HG03565 (cell line): Measurements from ENCODE around the gene ROBO1.

Experiments
- ATAC-seq: cut with Tn5 transposase; IDR thresholded peaks from one replicate; pipeline ENCODE4 v1.9.1; 2021; ENCODE audit warnings: mild to moderate bottlenecking, moderate library complexity; ENCODE audit not compliant: unreplicated experiment

ROBO1 gene

DNA sequence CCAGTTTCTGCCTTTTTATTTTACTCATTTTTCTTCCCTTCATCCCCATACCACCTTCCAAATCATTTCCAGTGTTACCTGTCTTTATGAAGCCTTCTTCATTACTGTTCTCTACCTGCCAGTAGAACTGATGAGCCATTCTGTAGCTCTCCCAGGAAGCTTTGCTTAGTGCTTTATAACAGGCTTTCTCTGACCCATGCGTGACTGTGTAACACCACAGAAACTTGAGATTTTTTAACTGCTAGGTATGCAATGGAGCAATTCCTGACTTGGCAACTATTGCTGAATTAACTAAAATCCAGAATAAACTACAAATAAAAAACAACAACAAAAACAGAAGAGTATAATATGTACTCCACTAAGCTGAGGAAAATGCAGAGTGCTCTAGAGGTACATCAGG lies 289.2 kb downstream of the ROBO1 start:
- no peak for ATAC-seq

DNA sequence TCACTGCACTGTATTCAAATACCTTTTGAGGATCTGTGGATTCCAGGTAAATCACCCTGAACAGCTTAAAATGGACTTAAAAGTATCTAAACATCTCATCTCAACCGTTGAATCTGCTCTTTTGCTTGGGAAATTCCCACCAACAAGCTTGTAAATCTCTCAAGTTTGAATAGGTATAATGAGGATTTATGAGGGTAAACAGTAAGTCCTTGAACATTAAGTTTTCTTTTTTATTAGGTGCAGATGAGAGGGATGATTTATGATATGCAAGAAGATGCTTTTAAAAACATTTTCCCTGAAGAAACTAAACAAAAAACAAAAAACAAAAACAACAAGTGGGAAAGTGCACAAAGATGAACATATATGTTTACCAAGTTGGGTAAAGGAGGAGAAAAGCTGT lies 290.6 kb downstream of the ROBO1 start:
- no peak for ATAC-seq

DNA sequence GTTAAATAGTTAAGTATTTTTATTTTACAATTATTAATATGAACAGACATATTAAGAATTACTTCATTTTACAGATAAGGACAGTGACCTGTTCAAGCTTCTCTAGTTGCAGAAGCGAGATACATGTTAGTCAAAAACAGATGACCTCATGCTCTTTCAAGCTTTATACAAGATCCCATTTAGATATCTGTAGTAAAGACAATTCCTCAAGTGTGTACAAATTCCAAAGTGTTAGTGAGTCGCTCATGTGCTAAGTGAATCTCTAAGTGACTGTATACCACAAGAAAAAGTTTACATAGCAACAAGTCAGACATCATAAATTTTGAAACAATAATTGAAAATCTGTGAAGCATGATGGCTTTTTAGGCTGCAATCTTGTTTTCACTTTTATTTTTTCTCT lies 293.8 kb downstream of the ROBO1 start:
- ATAC-seq, result no peak

DNA sequence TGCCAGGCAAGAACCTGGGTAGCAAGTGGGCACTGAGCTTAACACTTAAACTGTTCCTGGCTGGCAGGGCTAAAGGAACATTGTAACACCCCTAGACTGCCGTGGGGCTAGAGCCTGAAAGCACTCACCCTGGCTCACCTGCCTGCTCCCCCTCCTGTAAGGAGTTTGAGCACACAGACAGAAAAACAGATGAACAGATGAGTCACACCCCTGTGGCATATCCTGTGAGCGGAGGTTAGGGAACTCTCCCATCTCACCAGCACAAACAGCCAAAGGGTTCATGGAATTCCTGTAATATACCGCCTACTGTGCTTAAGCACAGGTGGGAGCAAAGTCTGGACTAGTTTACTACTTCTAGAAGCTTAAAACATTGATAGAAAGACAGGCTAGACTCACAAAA lies 300.1 kb downstream of the ROBO1 start:
- ATAC-seq, result no peak

- ATAC-seq, result peak; percentile 32
Measured at GRCh38 chr3:79461129-79461792, 306.5 kb downstream of the ROBO1 start.

GRCh38 chr3:79453600-79453999 lies 314.2 kb downstream of the ROBO1 start:
- no peak for ATAC-seq

GRCh38 chr3:79436387-79436786 lies 331.4 kb downstream of the ROBO1 start:
- ATAC-seq, result no peak

DNA sequence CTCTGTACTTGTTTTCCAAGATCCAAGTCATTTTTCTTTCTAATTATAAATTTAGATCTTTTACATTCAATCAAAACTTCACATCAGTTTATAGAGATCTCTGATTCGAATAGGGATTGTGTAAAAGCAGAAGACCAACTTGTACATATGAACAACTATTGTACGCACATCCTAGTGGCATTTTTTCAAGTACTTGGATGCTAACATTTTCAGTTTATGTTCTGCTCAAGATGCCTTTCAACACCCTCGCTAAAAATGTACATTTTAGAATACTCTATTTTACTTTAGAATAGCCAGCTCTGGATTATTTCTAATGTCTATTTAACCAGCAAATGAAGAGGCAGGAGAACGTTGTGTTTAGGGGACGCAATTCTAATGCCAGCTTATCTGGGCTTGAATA lies 340.7 kb downstream of the ROBO1 start:
- no peak for ATAC-seq

- ATAC-seq, result no peak
Measured at GRCh38 chr3:79424811-79425210, 343.0 kb downstream of the ROBO1 start.

GRCh38 chr3:79423417-79423816 lies 344.4 kb downstream of the ROBO1 start:
- no peak for ATAC-seq

GRCh38 chr3:79421273-79421672 lies 346.5 kb downstream of the ROBO1 start:
- ATAC-seq, result no peak

- ATAC-seq, result no peak
Measured at GRCh38 chr3:79418855-79419621, 348.8 kb downstream of the ROBO1 start.

DNA sequence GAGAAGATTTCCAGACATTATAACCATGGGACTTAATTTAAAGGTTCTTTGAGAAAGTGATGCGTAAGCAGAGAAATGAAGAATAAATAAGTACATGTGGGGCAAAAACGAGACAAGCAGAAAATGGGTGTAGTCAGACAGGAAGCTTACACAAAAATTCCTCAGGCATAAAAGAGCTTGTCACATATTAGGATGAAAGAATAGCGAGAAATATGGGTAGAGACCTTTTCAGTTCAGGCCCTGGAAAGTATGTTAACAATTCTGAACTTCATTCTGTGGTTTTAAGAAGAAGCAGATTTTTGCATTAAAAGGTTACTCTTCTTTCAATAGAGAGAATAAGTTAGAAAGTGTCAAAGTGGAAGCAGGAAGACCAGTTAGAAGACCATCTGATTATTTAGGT lies 352.4 kb downstream of the ROBO1 start:
- ATAC-seq, result no peak

GRCh38 chr3:79414806-79415205 lies 353.0 kb downstream of the ROBO1 start:
- no peak for ATAC-seq

DNA sequence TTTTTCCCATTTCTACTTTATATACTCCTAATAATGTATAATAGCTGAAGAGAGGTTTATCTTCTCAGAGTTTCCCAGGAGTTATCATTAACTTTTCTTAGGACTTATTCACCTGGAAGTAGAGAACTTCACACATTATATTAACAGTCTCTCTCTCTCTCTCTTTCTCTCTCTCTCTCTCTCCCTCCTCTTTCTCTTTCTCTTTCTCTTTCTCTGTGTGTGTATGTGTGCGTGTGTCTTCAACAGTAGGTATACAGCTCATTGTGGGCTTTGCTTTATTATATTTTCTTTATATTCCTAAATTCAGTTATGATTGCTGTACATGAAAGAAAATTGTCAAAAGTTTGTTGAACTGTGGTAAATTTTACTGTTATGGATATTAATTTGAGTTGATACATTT lies 353.8 kb downstream of the ROBO1 start:
- ATAC-seq, result no peak

GRCh38 chr3:79412537-79412936 lies 355.3 kb downstream of the ROBO1 start:
- ATAC-seq, result no peak

GRCh38 chr3:79410617-79411016 lies 357.2 kb downstream of the ROBO1 start:
- no peak for ATAC-seq

DNA sequence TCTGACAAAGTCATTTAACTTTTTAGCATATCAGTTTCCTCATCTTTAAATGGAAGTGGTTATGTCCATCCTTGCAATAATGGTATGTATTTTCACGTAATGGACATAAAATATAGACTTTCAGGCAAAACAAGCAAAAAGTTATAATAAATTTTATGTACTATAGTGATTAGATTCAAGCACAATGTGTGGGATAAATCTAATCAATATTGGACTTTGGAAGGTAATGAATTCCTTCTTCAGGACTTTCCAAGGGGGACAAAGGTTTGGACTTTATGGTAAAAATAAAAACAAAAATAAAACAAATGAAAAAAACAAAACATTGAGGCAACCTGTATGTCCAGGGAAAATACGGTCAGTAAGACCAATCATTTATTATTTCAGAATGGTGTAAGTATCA lies 357.7 kb downstream of the ROBO1 start:
- no peak for ATAC-seq

- no peak for ATAC-seq
Measured at GRCh38 chr3:79406175-79406574, 361.6 kb downstream of the ROBO1 start.

DNA sequence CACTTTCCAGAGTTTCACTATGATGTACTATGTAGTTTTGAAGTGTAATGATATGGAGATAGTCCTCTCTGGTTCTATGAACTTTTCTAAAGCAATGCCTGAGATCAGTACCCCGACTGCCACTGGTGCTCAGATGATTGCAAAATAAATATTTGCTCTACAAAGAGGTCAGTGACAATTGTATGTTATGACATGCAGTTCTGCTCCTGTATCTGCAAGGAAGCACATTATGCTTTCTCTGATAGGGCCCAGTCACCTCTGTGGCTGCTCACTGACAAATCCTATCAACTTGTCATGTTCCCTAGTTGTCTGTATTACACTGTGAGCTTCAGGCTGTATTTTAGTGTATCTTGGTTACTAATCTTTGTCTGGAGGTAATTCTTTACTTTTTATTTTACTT lies 362.6 kb downstream of the ROBO1 start:
- ATAC-seq, result no peak

GRCh38 chr3:79396595-79396994 lies 371.2 kb downstream of the ROBO1 start:
- no peak for ATAC-seq

- no peak for ATAC-seq
Measured at GRCh38 chr3:79392479-79392878, 375.3 kb downstream of the ROBO1 start.

GRCh38 chr3:79390352-79390751 lies 377.4 kb downstream of the ROBO1 start:
- ATAC-seq, result no peak
